Endodermal cell (in vitro differentiated cells): ENCODE results near the gene SPINT1. TPM values are rescaled to one million over a fixed set of nuclear protein-coding genes. Genes with fewer than 3 reads are reported as not detected.
A peak's percentile ranks its signal among the peaks of the same experiment; 100 is the strongest.
"Not testable (repeated sequence)": the region's sequence is repeated elsewhere in the genome, so short reads cannot be mapped to it uniquely, and the experiment has no call there.

Experiments
- DNase-seq: peaks from one replicate; pipeline ENCODE4 v3.0.0-alpha.2; 2017
- H3K27ac ChIP-seq: 2 replicates; pipeline ENCODE4 v1.5.1; 2013; ENCODE audit warnings: mild to moderate bottlenecking, low read depth, low read length, moderate library complexity
- H3K27me3 ChIP-seq: 2 replicates; pipeline ENCODE4 v1.6.1; 2013; ENCODE audit warnings: mild to moderate bottlenecking, low read length, moderate library complexity; ENCODE audit not compliant: insufficient read depth, control insufficient read depth, poor library complexity, severe bottlenecking
- H3K36me3 ChIP-seq: 2 replicates; pipeline ENCODE4 v1.7.0; 2013; ENCODE audit warnings: mild to moderate bottlenecking, low read length, moderate library complexity; ENCODE audit not compliant: control insufficient read depth, insufficient read depth
- H3K4me1 ChIP-seq: one replicate; pipeline ENCODE4 v1.7.0; 2013; ENCODE audit warnings: low read length; ENCODE audit not compliant: control insufficient read depth, insufficient read depth
- H3K4me3 ChIP-seq: 2 replicates; pipeline ENCODE4 v1.5.1; 2013; ENCODE audit warnings: mild to moderate bottlenecking, low read length, moderate library complexity
- H3K9ac ChIP-seq: 2 replicates; pipeline ENCODE4 v1.6.1; 2013; ENCODE audit warnings: mild to moderate bottlenecking, low read length, moderate library complexity; ENCODE audit not compliant: poor library complexity, severe bottlenecking; ENCODE audit errors: extremely low read depth
- H3K9me3 ChIP-seq: 2 replicates; pipeline ENCODE4 v1.6.1; 2013; ENCODE audit warnings: mild to moderate bottlenecking, low read length, moderate library complexity; ENCODE audit not compliant: control insufficient read depth
- H3K27ac Mint-ChIP-seq: 2 replicates; pipeline ENCODE4 v1.8.0; 2020; ENCODE audit warnings: mixed read lengths
- H3K27me3 Mint-ChIP-seq: 2 replicates; pipeline ENCODE4 v1.8.0; 2021; ENCODE audit warnings: mild to moderate bottlenecking, mixed read lengths; ENCODE audit not compliant: insufficient read depth
- H3K36me3 Mint-ChIP-seq: 2 replicates; pipeline ENCODE4 v1.8.0; 2020; ENCODE audit warnings: low read depth, mixed read lengths
- H3K4me1 Mint-ChIP-seq: 2 replicates; pipeline ENCODE4 v1.8.0; 2020; ENCODE audit warnings: mixed read lengths
- H3K4me3 Mint-ChIP-seq: 2 replicates; pipeline ENCODE4 v1.8.0; 2020; ENCODE audit warnings: mild to moderate bottlenecking, moderate library complexity, mixed read lengths
- H3K9me3 Mint-ChIP-seq: 2 replicates; pipeline ENCODE4 v1.8.0; 2020; ENCODE audit warnings: mild to moderate bottlenecking, mixed read lengths
- CTCF ChIP-seq: fragments of 200-600 bp; sonication (generic); conservative IDR thresholded peaks from 2 replicates; pipeline ENCODE4 v1.5.0; 2021; ENCODE audit warnings: antibody characterized with exemption, mild to moderate bottlenecking
- WGBS, 2 experiments: methylation state at CpG; one replicate each; pipeline versions ENCODE4 v1.1.5 to v1.1.7; 2013; ENCODE audit warnings: missing lambda C conversion rate in 2 of 2, mixed read lengths in 1 of 2; ENCODE audit not compliant: insufficient coverage in 1 of 2, insufficient read length in 1 of 2; 5-methylcytosine and 5-hydroxymethylcytosine counted together
- total RNA-seq, 2 donors: library from RNA; stranded (reverse); fragmentation: NEBNext Ultra II Directional in 1 of 2; extraction: Animal tissue kit (Norgen Biotek cat#: 25700) in 1 of 2; gene quantifications; 2 replicates in 1 of 2; 3 replicates in 1 of 2; pipeline ENCODE4 v1.2.1, GENCODE V29; 2021

Gene SPINT1
- total RNA-seq, 2 donors from 2014 or later: 129 to 141 TPM

GRCh38 chr15:40858706-40859105 lies 14.9 kb downstream of the SPINT1 start:
- Histone ChIP-seq H3K4me1 (no peaks in the 10 kb centered on the region), H3K27me3 (no peaks in the 10 kb centered on the region), H3K4me3 (no peak overlapping the region), H3K36me3 (peaks cover 23% of the 10 kb centered on the region), H3K9me3 (no peaks in the 10 kb centered on the region), H3K27ac (no peak overlapping the region), H3K9ac (no peak overlapping the region)
- H3K4me3 Mint-ChIP-seq: no peak overlapping the region
- 84 to 87% methylated on average over 4 to 10 of the region's 10 CpGs for WGBS, 2 experiments
- no peaks in the 10 kb centered on the region for H3K27me3 Mint-ChIP-seq
- H3K36me3 Mint-ChIP-seq: peaks cover 31% of the 10 kb centered on the region
- H3K9me3 Mint-ChIP-seq: no peaks in the 10 kb centered on the region
- TF ChIP-seq CTCF: no peak
- peaks cover 8% of the 10 kb centered on the region for H3K4me1 Mint-ChIP-seq
- DNase-seq: no peak
- peak overlapping the region; percentile 75 for H3K27ac Mint-ChIP-seq

GRCh38 chr15:40859206-40859851 lies 15.5 kb downstream of the SPINT1 start:
- H3K27ac ChIP-seq: no peak overlapping the region
- no peaks in the 10 kb centered on the region for H3K27me3 Mint-ChIP-seq
- 53 to 63% methylated on average over 9 to 18 of the region's 18 CpGs for WGBS, 2 experiments
- peaks cover 20% of the 10 kb centered on the region for H3K36me3 ChIP-seq
- no peaks in the 10 kb centered on the region for H3K4me1 ChIP-seq
- H3K9me3 ChIP-seq: no peaks in the 10 kb centered on the region
- no peaks in the 10 kb centered on the region for H3K27me3 ChIP-seq
- TF ChIP-seq CTCF: peak; percentile 95
- H3K4me3 ChIP-seq: no peak overlapping the region
- H3K4me1 Mint-ChIP-seq: peaks cover 8% of the 10 kb centered on the region
- no peak overlapping the region for H3K9ac ChIP-seq
- DNase-seq: peak; percentile 98
- no peaks in the 10 kb centered on the region for H3K9me3 Mint-ChIP-seq
- no peak overlapping the region for H3K4me3 Mint-ChIP-seq
- H3K36me3 Mint-ChIP-seq: peaks cover 27% of the 10 kb centered on the region
- H3K27ac Mint-ChIP-seq: peak overlapping the region; percentile 75

- H3K9me3 Mint-ChIP-seq, H3K4me1 ChIP-seq, H3K9ac ChIP-seq, H3K4me1 Mint-ChIP-seq, H3K27ac ChIP-seq, H3K9me3 ChIP-seq, H3K4me3 ChIP-seq, H3K4me3 Mint-ChIP-seq, DNase-seq, H3K27ac Mint-ChIP-seq, H3K27me3 ChIP-seq, H3K36me3 ChIP-seq, H3K27me3 Mint-ChIP-seq: not testable (repeated sequence)
- WGBS, 2 experiments: 89 to 95% methylated on average over 2 to 4 of the region's 4 CpGs
- H3K36me3 Mint-ChIP-seq: peaks cover 20% of the 10 kb centered on the region
Measured at GRCh38 chr15:40861147-40861546, 17.3 kb downstream of the SPINT1 start.
